Pancreas (tissue), 10 donors: ENCODE results near the gene MAP2K2. TPM values are rescaled to one million over a fixed set of nuclear protein-coding genes. Genes with fewer than 3 reads are reported as not detected.
A peak's percentile ranks its signal among the peaks of the same experiment; 100 is the strongest.

ENCODE experiments used
- ATAC-seq, 4 donors: fragments of 200-7000 bp; cut with Tn5 transposase; one replicate each; pipeline versions ENCODE4 v1.8.0 to v1.9.1; 2020; ENCODE audit warnings: mild to moderate bottlenecking in 4 of 4, moderate library complexity in 4 of 4
- DNase-seq, 6 donors: peaks; one replicate each; pipeline ENCODE4 v3.0.0-alpha.2; 2020
- FAIRE-seq: peaks from 2 replicates; lab custom pipeline; 2012; peaks lifted over from hg19 to GRCh38; lab: Jason Lieb, UNC
- H3K27ac ChIP-seq, 4 donors: fragments of 200-600 bp; sonication (generic); 1 replicate in 3 of 4; 2 replicates in 1 of 4; pipeline versions ENCODE4 v1.5.0 to v1.8.0; 2020
- H3K27me3 ChIP-seq, 4 donors: fragments of 200-600 bp; one replicate each; pipeline ENCODE4 v1.8.0; 2021
- H3K36me3 ChIP-seq, 3 donors: fragments of 200-600 bp; sonication (generic) in 1 of 3; one replicate each; pipeline versions ENCODE4 v1.5.0 to v1.8.0; 2020 to 2021
- H3K4me1 ChIP-seq, 3 donors: fragments of 200-600 bp; one replicate each; pipeline ENCODE4 v1.8.0; 2021
- H3K4me3 ChIP-seq, 4 donors: fragments of 200-600 bp; sonication (generic) in 2 of 4; one replicate each; pipeline versions ENCODE4 v1.5.0 to v1.8.0; 2020 to 2021
- H3K9me3 ChIP-seq, 4 donors: fragments of 200-600 bp; one replicate each; pipeline ENCODE4 v1.8.0; 2021
- CTCF ChIP-seq, 4 donors: fragments of 200-600 bp; sonication (generic) in 3 of 4; IDR thresholded peaks; one replicate each; pipeline versions ENCODE4 v1.5.0 to v1.8.0; 2021; ENCODE audit warnings: antibody characterized with exemption in 4 of 4
- WGBS, 2 donors: extraction: QIAGEN DNeasy Blood & Tissue Kit; methylation state at CpG; one replicate each; pipeline ENCODE4 v1.1.7; 2013; 5-methylcytosine and 5-hydroxymethylcytosine counted together
- intact Hi-C, 3 donors: fragments of 100-400 bp; cut with DNase I; formaldehyde crosslinking; loops; one replicate each; pipeline versions ENCODE4 v1.11.1 to v1.14.2; 2022
- polyA plus RNA-seq, 2 donors: library from polyadenylated mRNA; stranded (reverse); fragments of 200-250 nt; gene quantifications; one replicate each; pipeline ENCODE4 v1.2.3, GENCODE V29; 2013
- total RNA-seq, 6 donors: library from RNA; stranded (reverse); fragmentation: NEBNext Ultra II Directional in 4 of 6; extraction: Animal tissue kit (Norgen Biotek cat#: 25700) in 4 of 6; gene quantifications; one replicate each; pipeline versions ENCODE4 v1.2.1 to v1.2.4, GENCODE V29; 2021 to 2023
- donor health status: healthy with polysubstance abuse.
- donor health status: DM: no; HTN: no; CAD: no; lungs with moderate emphysema.
- donor health status: DM: no; HTN: no; CAD: no.
- donor health status: control.
- donor health status: control.
- donor health status: Bipolar disorder and iron deficiency.
- donor health status: DM: yes; HTN: yes; CAD: no.
- donor health status: DM: no; HTN: no; CAD: no.
- donor health status: DM: no; HTN: no; CAD: no.
- donor health status: DM: yes; HTN: yes; CAD: no.

Gene MAP2K2
- total and polyA plus RNA-seq, 8 donors, result 52.4 to 183 (median 74.2) TPM

GRCh38 chr19:4066176-4066606, 57.7 kb downstream of the MAP2K2 start:
- no peak for TF ChIP-seq CTCF (IDR thresholded peaks at IDR 0.05)
- H3K27me3 ChIP-seq, result no peaks in the 10 kb centered on the region
- peak overlapping the region; percentile 76 to 95 (median 86) for H3K27ac ChIP-seq
- DNase-seq (peak in 5 of 6 donors; percentile 66 to 84 (median 74)), ATAC-seq (no peak), FAIRE-seq (no peak)
- 0 to 2% methylated on average over 12 to 31 of the region's 31 CpGs for WGBS, 2 donors
- H3K4me3 ChIP-seq, result peak overlapping the region; percentile 67 to 95 (median 80)
- H3K9me3 ChIP-seq, result no peaks in the 10 kb centered on the region
- no peaks in the 10 kb centered on the region for H3K36me3 ChIP-seq
- H3K4me1 ChIP-seq, result peaks cover 19 to 32% (median 23%) of the 10 kb centered on the region in 3 donors
- intact Hi-C loops, result no loop called here

DNA sequence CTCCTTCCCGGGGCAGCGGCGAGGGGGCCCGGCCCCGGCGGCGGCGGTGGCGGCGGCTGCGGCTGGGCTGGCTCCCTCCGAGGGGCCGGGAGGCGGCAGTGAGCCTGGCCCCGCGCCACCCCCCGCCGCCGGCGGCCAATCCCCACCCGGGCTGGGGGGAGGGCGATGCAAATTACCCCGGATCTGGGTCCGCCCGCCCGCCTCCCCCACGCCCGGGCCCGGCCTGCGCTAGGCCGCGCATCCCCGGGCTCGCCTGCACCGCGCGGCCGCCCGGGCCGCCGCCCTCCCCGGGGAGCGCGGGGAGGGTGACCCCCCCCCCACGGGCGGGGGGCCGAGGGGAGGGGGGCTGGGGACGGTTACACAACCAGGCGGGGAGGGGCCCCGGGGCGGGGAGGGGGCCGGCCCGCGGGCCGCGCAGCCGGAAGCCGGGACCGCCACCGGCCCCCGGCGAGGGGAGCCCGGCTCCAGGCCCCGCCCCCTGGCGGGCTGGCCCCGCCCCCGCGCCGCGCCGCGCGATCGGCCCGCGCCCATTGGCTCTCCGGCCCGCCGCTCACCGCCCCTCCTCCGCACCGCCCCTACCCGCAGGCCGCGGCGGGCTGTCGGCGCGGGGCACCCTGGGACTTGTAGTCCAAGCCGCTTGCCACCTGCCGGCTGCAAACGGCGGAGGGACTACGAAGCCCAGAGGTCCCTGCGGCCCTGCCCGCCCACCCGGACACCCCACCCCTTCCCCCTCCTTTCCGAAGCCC, 58.3 kb downstream of the MAP2K2 start:
- peaks cover 24 to 37% (median 27%) of the 10 kb centered on the region in 3 donors for H3K4me1 ChIP-seq

DNA sequence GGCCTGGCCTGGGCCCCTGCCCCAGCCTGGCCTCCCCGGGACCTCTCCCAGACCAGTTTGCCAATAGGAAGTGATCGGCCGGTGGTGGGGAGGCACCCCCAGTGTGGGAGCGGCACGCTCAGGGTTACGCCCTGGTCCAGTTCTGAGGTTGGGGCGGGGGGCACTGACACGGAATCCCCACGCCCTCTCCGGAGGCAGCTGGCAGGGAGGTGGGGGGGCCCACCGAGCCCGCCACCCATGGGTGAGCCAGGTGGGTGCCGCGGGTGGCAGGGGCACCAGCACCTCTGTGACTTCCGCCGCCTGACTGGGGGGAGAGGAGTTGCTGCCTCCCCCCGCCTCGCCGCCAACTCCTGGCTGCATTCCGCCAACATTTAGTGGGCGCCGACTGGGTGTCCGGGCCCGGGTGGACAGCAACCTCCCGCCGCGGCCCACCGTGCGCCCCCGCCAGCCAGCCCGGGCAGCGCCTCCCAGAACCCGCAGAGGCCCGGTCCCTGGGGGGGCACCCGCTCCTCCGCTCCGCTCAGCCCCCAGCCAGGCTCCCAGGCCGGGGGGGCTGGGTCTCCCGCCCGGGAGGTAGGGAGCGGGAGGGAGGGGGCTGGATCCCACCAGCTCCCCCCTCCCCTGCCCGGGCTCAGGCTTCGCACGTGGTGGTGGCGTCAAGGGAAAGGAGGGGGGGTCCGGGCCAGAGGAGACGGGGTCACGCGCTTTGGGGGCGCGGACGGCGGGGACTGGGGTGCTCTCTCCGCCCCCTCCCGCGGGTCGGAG, 59.2 kb downstream of the MAP2K2 start:
- no peak for FAIRE-seq
- 0 to 1% methylated on average over 40 to 57 of the region's 57 CpGs for WGBS, 2 donors
- Histone ChIP-seq H3K27me3 (no peaks in the 10 kb centered on the region), H3K27ac (peak overlapping the region; percentile 68 to 93 (median 88)), H3K4me3 (peak overlapping the region; percentile 61 to 93 (median 75)), H3K9me3 (no peaks in the 10 kb centered on the region), H3K36me3 (no peaks in the 10 kb centered on the region), H3K4me1 (peaks cover 33 to 46% (median 36%) of the 10 kb centered on the region in 3 donors)
- ATAC-seq, result no peak
- intact Hi-C loops, result no loop called here
- no peak for TF ChIP-seq CTCF (IDR thresholded peaks at IDR 0.05)
- peak; percentile 61 to 89 (median 72) for DNase-seq

More for the DNA sequence above, 58.3 kb downstream of the MAP2K2 start:
- Histone ChIP-seq H3K9me3 (no peaks in the 10 kb centered on the region), H3K27me3 (no peaks in the 10 kb centered on the region), H3K4me3 (peak overlapping the region in 3 of 4 donors; percentile 72 to 95 (median 88)), H3K36me3 (no peaks in the 10 kb centered on the region), H3K27ac (peak overlapping the region in 1 of 4 donors; percentile 95)
- DNase-seq (peak; percentile 96 to 99 (median 98)), FAIRE-seq (no peak), ATAC-seq (peak; percentile 70 to 79 (median 76))
- 1 to 3% methylated on average over 25 to 86 of the region's 98 CpGs for WGBS, 2 donors
- TF ChIP-seq CTCF (IDR thresholded peaks at IDR 0.05), result no peak
- intact Hi-C loops, result no loop called here

DNA sequence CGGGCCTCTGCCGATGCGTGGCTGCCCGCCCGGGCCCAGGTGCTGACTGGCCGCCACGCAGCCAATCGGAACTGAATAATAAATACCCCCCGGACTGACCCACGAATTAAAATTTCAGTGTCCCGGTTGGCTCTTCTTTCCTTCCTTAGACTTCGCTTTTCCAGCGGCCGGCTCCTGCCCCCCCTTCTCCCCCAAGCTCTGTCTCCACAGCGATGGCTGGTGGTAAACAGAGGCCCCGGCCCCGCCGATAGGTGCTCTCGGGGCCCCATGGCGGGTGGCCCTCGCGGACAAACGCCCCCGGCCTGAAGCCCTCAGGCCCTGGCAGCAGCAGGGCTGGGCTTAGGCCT, 59.8 kb downstream of the MAP2K2 start:
- ATAC-seq, result no peak
- no peaks in the 10 kb centered on the region for H3K9me3 ChIP-seq
- no peaks in the 10 kb centered on the region for H3K36me3 ChIP-seq
- intact Hi-C loops, result no loop called here
- WGBS, 2 donors, result 1 to 2% methylated on average over 24 of the region's 24 CpGs
- peak overlapping the region; percentile 61 to 93 (median 75) for H3K4me3 ChIP-seq
- no peaks in the 10 kb centered on the region for H3K27me3 ChIP-seq
- no peak for FAIRE-seq
- peak overlapping the region; percentile 68 to 93 (median 88) for H3K27ac ChIP-seq
- peaks cover 36 to 52% (median 36%) of the 10 kb centered on the region in 3 donors for H3K4me1 ChIP-seq
- no peak for TF ChIP-seq CTCF (IDR thresholded peaks at IDR 0.05)
- DNase-seq, result peak in 2 of 6 donors; percentile 52 to 70
